Hepatocyte (in vitro differentiated cells): ENCODE results near the gene TSPO2.

ENCODE experiments used
- CTCF ChIP-seq: fragments of 200-600 bp; sonication (generic); IDR thresholded peaks from 2 replicates; pipeline ENCODE4 v1.5.1; 2016; ENCODE audit warnings: antibody characterized with exemption, mild to moderate bottlenecking; ENCODE audit not compliant: poor library complexity
- EZH2 ChIP-seq: fragments of 200-600 bp; sonication (generic); IDR thresholded peaks from 2 replicates; pipeline ENCODE4 v1.6.1; 2016; ENCODE audit warnings: antibody characterized with exemption, mild to moderate bottlenecking, borderline replicate concordance

GRCh38 chr6:41049521-41049920 lies 7.3 kb downstream of the TSPO2 start:
- no peak for TF ChIP-seq CTCF
- TF ChIP-seq EZH2 = no peak
